HEK293 (cell line): Measurements from ENCODE around the gene HOXB8.
A peak's percentile ranks its signal among the peaks of the same experiment; 100 is the strongest.

Experiments used
- GLI4 ChIP-seq: fragments of 450-650 bp; formaldehyde crosslinking; IDR thresholded peaks from 2 replicates; pipeline ENCODE4 v1.5.1; 2016; ENCODE audit warnings: missing biosample characterization, missing genetic modification characterization
- HOXD13 ChIP-seq: sonication (generic); formaldehyde crosslinking; IDR thresholded peaks from 2 replicates; pipeline ENCODE4 v1.8.0; 2022; ENCODE audit warnings: missing genetic modification reagents, borderline replicate concordance
- PRDM6 ChIP-seq: fragments of 450-650 bp; formaldehyde crosslinking; IDR thresholded peaks from 2 replicates; pipeline ENCODE4 v1.5.1; 2017; ENCODE audit warnings: missing biosample characterization, missing genetic modification characterization
- SCRT1 ChIP-seq: fragments of 450-650 bp; formaldehyde crosslinking; IDR thresholded peaks from 2 replicates; pipeline ENCODE4 v1.5.1; 2016; ENCODE audit warnings: missing biosample characterization, missing genetic modification characterization, borderline replicate concordance
- TSHZ1 ChIP-seq: fragments of 450-650 bp; formaldehyde crosslinking; IDR thresholded peaks from 2 replicates; pipeline ENCODE4 v1.5.1; 2016; ENCODE audit warnings: missing biosample characterization, missing genetic modification characterization, borderline replicate concordance
- ZIC2 ChIP-seq: fragments of 450-650 bp; formaldehyde crosslinking; IDR thresholded peaks from 2 replicates; pipeline ENCODE4 v1.5.1; 2016; ENCODE audit warnings: missing biosample characterization, missing genetic modification characterization
- ZNF121 ChIP-seq: fragments of 450-650 bp; formaldehyde crosslinking; IDR thresholded peaks from 2 replicates; pipeline ENCODE4 v1.5.1; 2016; ENCODE audit warnings: missing biosample characterization, missing genetic modification characterization
- ZNF146 ChIP-seq: fragments of 450-650 bp; formaldehyde crosslinking; IDR thresholded peaks from 2 replicates; pipeline ENCODE4 v1.5.1; 2016; ENCODE audit warnings: missing biosample characterization, missing genetic modification characterization
- ZNF157 ChIP-seq: fragments of 450-650 bp; formaldehyde crosslinking; IDR thresholded peaks from 2 replicates; pipeline ENCODE4 v1.5.1; 2016; ENCODE audit warnings: missing biosample characterization, missing genetic modification characterization
- ZNF18 ChIP-seq: fragments of 450-650 bp; formaldehyde crosslinking; IDR thresholded peaks from 2 replicates; pipeline ENCODE4 v1.5.1; 2016; ENCODE audit warnings: missing biosample characterization, missing genetic modification characterization
- ZNF335 ChIP-seq: fragments of 450-650 bp; formaldehyde crosslinking; conservative IDR thresholded peaks from 2 replicates; pipeline ENCODE4 v1.5.1; 2016; ENCODE audit warnings: missing biosample characterization, missing genetic modification characterization
- ZNF341 ChIP-seq: fragments of 450-650 bp; formaldehyde crosslinking; IDR thresholded peaks from 2 replicates; pipeline ENCODE4; 2016; ENCODE audit warnings: low read depth, missing biosample characterization, missing genetic modification characterization
- ZNF350 ChIP-seq: fragments of 450-650 bp; formaldehyde crosslinking; IDR thresholded peaks from 2 replicates; pipeline ENCODE4 v1.5.0; 2017; ENCODE audit warnings: missing biosample characterization, mild to moderate bottlenecking, missing genetic modification characterization
- ZNF366 ChIP-seq: fragments of 450-650 bp; formaldehyde crosslinking; conservative IDR thresholded peaks from 2 replicates; pipeline ENCODE4 v1.5.1; 2016; ENCODE audit warnings: missing biosample characterization, missing genetic modification characterization
- ZNF521 ChIP-seq: fragments of 450-650 bp; formaldehyde crosslinking; IDR thresholded peaks from 2 replicates; pipeline ENCODE4 v1.5.1; 2017; ENCODE audit warnings: missing biosample characterization, mild to moderate bottlenecking, missing genetic modification characterization
- ZNF571 ChIP-seq: fragments of 450-650 bp; formaldehyde crosslinking; IDR thresholded peaks from 2 replicates; pipeline ENCODE4 v1.5.0; 2017; ENCODE audit warnings: missing biosample characterization, missing genetic modification characterization
- ZNF600 ChIP-seq: fragments of 450-650 bp; formaldehyde crosslinking; IDR thresholded peaks from 2 replicates; pipeline ENCODE4 v1.5.1; 2016; ENCODE audit warnings: missing biosample characterization, missing genetic modification characterization
- ZNF621 ChIP-seq: fragments of 450-650 bp; formaldehyde crosslinking; IDR thresholded peaks from 2 replicates; pipeline ENCODE4 v1.5.1; 2017; ENCODE audit warnings: missing biosample characterization, missing genetic modification characterization
- ZNF704 ChIP-seq: fragments of 450-650 bp; formaldehyde crosslinking; IDR thresholded peaks from 2 replicates; pipeline ENCODE4 v1.5.1; 2016; ENCODE audit warnings: missing biosample characterization, missing genetic modification characterization
- ZNF768 ChIP-seq: fragments of 450-650 bp; formaldehyde crosslinking; IDR thresholded peaks from 2 replicates; pipeline ENCODE4 v1.5.1; 2018; ENCODE audit warnings: missing biosample characterization, mild to moderate bottlenecking, missing genetic modification characterization
- ZNF791 ChIP-seq: fragments of 450-650 bp; formaldehyde crosslinking; IDR thresholded peaks from 2 replicates; pipeline ENCODE4 v1.5.1; 2016; ENCODE audit warnings: missing biosample characterization, missing genetic modification characterization
- ZSCAN23 ChIP-seq: fragments of 450-650 bp; formaldehyde crosslinking; IDR thresholded peaks from 2 replicates; pipeline ENCODE4 v1.5.1; 2016; ENCODE audit warnings: missing biosample characterization, missing genetic modification characterization
- ZXDB ChIP-seq: fragments of 450-650 bp; formaldehyde crosslinking; IDR thresholded peaks from 2 replicates; pipeline ENCODE4 v1.5.1; 2016; ENCODE audit warnings: missing biosample characterization, missing genetic modification characterization
- TF ChIP-seq, protein P1 (sequence below): fragments of 450-650 bp; formaldehyde crosslinking; IDR thresholded peaks from 2 replicates; pipeline ENCODE4 v1.5.1; 2016; ENCODE audit warnings: missing biosample characterization, missing genetic modification characterization
- TF ChIP-seq, protein P2 (sequence below): fragments of 450-650 bp; formaldehyde crosslinking; IDR thresholded peaks from 2 replicates; pipeline ENCODE4 v1.5.1; 2017; ENCODE audit warnings: missing biosample characterization, missing genetic modification characterization
- TF ChIP-seq, protein P3 (sequence below): fragments of 450-650 bp; formaldehyde crosslinking; IDR thresholded peaks from 2 replicates; pipeline ENCODE4 v1.5.1; 2016; ENCODE audit warnings: missing biosample characterization, missing genetic modification characterization

Gene HOXB8

DNA sequence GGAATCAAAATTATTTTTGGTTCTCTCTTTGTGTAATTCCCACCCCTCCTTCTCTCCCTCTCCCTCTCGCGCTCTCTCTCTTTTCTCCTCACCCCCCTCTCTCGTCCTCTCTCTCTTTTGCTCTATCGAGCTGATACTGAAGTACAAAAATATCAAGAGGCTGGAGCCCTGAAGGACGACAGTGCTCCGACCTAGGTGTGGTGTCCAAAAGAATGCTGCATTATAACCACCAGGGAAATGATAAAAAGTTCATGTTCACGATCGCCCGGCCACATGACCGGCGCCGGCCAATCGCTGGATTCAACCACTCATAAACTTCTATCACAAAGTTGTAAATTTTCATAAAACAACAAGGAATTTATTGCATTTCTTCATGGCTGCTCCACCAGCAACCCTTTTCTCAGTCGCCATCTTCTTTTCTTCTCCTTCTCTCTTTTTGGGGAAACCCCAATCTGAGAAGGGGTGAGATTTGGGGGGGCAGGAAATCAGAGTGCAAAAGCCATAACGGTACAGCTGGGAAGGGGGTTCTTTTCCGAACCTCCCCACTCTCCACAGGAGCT is 10.2 kb downstream of the HOXB8 start, which contains the start of gene HOXB6 (continued):
- TF ChIP-seq, protein P1, sequence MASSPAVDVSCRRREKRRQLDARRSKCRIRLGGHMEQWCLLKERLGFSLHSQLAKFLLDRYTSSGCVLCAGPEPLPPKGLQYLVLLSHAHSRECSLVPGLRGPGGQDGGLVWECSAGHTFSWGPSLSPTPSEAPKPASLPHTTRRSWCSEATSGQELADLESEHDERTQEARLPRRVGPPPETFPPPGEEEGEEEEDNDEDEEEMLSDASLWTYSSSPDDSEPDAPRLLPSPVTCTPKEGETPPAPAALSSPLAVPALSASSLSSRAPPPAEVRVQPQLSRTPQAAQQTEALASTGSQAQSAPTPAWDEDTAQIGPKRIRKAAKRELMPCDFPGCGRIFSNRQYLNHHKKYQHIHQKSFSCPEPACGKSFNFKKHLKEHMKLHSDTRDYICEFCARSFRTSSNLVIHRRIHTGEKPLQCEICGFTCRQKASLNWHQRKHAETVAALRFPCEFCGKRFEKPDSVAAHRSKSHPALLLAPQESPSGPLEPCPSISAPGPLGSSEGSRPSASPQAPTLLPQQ, result no peak
- TF ChIP-seq PRDM6 (peak; percentile 82), ZNF704 (tag by site-specific recombination) (no peak), ZNF366 (tag by site-specific recombination) (peak; percentile 55), ZXDB (tag by site-specific recombination) (peak; percentile 69), SCRT1 (no peak), ZNF768 (no peak), ZIC2 (no peak), ZNF341 (tag by site-specific recombination) (peak; percentile 75), ZNF121 (tag by site-specific recombination) (no peak), ZNF521 (no peak), ZSCAN23 (0 out of 2 replicates have a peak, but pooled peaks have one; percentile 34), ZNF600 (tag by site-specific recombination) (no peak), TSHZ1 (tag by site-specific recombination) (0 out of 2 replicates have a peak, but pooled peaks have one; percentile 12), ZNF157 (tag by site-specific recombination) (no peak), ZNF621 (tag by site-specific recombination) (no peak), ZNF791 (tag by site-specific recombination) (no peak), ZNF146 (tag by site-specific recombination) (no peak), ZNF335 (tag by site-specific recombination) (no peak; the same call in 1 of the 2 replicates), ZNF18 (tag by site-specific recombination) (no peak), ZNF350 (tag by site-specific recombination) (no peak), ZNF571 (tag by site-specific recombination) (no peak), HOXD13 (CRISPR knock-in tag) (peak; percentile 72; the same call in 1 of the 2 replicates), GLI4 (no peak)
- TF ChIP-seq, protein P2, sequence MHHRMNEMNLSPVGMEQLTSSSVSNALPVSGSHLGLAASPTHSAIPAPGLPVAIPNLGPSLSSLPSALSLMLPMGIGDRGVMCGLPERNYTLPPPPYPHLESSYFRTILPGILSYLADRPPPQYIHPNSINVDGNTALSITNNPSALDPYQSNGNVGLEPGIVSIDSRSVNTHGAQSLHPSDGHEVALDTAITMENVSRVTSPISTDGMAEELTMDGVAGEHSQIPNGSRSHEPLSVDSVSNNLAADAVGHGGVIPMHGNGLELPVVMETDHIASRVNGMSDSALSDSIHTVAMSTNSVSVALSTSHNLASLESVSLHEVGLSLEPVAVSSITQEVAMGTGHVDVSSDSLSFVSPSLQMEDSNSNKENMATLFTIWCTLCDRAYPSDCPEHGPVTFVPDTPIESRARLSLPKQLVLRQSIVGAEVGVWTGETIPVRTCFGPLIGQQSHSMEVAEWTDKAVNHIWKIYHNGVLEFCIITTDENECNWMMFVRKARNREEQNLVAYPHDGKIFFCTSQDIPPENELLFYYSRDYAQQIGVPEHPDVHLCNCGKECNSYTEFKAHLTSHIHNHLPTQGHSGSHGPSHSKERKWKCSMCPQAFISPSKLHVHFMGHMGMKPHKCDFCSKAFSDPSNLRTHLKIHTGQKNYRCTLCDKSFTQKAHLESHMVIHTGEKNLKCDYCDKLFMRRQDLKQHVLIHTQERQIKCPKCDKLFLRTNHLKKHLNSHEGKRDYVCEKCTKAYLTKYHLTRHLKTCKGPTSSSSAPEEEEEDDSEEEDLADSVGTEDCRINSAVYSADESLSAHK (tag by site-specific recombination), result 0 out of 2 replicates have a peak, but pooled peaks have one; percentile 9
- TF ChIP-seq, protein P3, sequence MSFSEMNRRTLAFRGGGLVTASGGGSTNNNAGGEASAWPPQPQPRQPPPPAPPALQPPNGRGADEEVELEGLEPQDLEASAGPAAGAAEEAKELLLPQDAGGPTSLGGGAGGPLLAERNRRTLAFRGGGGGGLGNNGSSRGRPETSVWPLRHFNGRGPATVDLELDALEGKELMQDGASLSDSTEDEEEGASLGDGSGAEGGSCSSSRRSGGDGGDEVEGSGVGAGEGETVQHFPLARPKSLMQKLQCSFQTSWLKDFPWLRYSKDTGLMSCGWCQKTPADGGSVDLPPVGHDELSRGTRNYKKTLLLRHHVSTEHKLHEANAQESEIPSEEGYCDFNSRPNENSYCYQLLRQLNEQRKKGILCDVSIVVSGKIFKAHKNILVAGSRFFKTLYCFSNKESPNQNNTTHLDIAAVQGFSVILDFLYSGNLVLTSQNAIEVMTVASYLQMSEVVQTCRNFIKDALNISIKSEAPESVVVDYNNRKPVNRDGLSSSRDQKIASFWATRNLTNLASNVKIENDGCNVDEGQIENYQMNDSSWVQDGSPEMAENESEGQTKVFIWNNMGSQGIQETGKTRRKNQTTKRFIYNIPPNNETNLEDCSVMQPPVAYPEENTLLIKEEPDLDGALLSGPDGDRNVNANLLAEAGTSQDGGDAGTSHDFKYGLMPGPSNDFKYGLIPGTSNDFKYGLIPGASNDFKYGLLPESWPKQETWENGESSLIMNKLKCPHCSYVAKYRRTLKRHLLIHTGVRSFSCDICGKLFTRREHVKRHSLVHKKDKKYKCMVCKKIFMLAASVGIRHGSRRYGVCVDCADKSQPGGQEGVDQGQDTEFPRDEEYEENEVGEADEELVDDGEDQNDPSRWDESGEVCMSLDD (tag by site-specific recombination), result peak; percentile 83
